Stimulated activated effector memory CD8-positive, alpha-beta T cell treated with anti-CD3 and anti-CD28 coated beads, Interleukin-12 subunit alpha, Interleukin-12 subunit beta, amount 100 ng/mL, for 72 hours (primary cell): Measurements from ENCODE around the gene HSPB7.
"Not testable (repeated sequence)": the region's sequence is repeated elsewhere in the genome, so short reads cannot be mapped to it uniquely, and the experiment has no call there.

ENCODE experiments used
- ATAC-seq: fragments of 150-1000 bp; cut with Tn5 transposase; 2 replicates; pipeline ENCODE4 v1.10.0; 2021
- DNase-seq, 2 donors: peaks; one replicate each; pipeline ENCODE4 v3.0.0; 2021 to 2022; ENCODE audit warnings: low spot score in 2 of 2
- H3K27ac Mint-ChIP-seq: one replicate; pipeline ENCODE4 v1.8.0; 2022; ENCODE audit warnings: mild to moderate bottlenecking, mixed read lengths
- H3K36me3 Mint-ChIP-seq: one replicate; pipeline ENCODE4 v1.8.0; 2022; ENCODE audit warnings: mild to moderate bottlenecking, mixed read lengths
- H3K4me1 Mint-ChIP-seq: one replicate; pipeline ENCODE4 v1.8.0; 2022; ENCODE audit warnings: mixed read lengths
- H3K4me3 Mint-ChIP-seq: one replicate; pipeline ENCODE4 v1.8.0; 2022; ENCODE audit warnings: mild to moderate bottlenecking, mixed read lengths
- H3K9me3 Mint-ChIP-seq: one replicate; pipeline ENCODE4 v1.8.0; 2022; ENCODE audit warnings: mixed read lengths

The HSPB7 gene

DNA sequence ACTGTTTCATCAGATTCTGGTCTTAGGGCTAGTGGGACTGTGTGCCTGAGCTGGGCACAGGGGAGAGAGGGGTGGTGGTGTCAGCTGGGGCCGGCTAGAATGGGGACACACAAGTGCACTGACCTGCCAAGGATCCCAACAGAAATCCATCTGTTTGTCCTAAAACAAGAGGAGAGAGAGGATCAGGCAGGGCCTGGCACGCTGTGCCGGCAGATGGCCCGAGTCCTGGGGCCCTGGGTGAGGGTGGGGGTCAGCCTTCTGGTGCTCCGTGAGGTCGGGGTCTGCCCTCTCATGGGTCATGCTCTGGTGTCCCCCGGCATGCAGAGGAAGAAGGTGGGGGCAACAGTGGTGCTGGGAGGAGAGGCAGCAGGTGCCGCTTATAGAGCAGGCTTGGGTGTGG, 22.0 kb upstream of the HSPB7 start:
- peak overlapping the region; percentile 52 for H3K27ac Mint-ChIP-seq
- ATAC-seq, H3K9me3 Mint-ChIP-seq, H3K4me3 Mint-ChIP-seq, DNase-seq, H3K36me3 Mint-ChIP-seq, H3K4me1 Mint-ChIP-seq: not testable (repeated sequence)

DNA sequence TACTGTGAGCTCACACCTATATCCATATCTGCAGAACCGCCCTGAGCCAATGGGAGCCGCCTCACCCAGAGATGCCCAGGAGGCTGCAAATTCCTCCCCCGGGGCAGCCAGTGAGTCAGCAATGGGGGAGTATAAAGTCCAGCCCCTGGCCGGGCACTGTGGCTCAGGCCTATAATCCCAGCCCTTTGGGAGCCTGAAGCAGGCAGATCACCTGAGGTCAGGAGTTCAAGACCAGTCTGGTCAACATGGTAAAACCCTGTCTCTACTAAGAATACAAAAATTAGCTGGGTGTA, 20.7 kb upstream of the HSPB7 start:
- Mint-ChIP-seq H3K9me3 (no peaks in the 10 kb centered on the region), H3K4me3 (no peak overlapping the region), H3K27ac (no peak overlapping the region), H3K4me1 (no peaks in the 10 kb centered on the region), H3K36me3 (no peaks in the 10 kb centered on the region)
- no peak for ATAC-seq
- DNase-seq: no peak

GRCh38 chr1:16036461-16036860, 18.6 kb upstream of the HSPB7 start:
- H3K36me3 Mint-ChIP-seq: not testable (repeated sequence)

DNA sequence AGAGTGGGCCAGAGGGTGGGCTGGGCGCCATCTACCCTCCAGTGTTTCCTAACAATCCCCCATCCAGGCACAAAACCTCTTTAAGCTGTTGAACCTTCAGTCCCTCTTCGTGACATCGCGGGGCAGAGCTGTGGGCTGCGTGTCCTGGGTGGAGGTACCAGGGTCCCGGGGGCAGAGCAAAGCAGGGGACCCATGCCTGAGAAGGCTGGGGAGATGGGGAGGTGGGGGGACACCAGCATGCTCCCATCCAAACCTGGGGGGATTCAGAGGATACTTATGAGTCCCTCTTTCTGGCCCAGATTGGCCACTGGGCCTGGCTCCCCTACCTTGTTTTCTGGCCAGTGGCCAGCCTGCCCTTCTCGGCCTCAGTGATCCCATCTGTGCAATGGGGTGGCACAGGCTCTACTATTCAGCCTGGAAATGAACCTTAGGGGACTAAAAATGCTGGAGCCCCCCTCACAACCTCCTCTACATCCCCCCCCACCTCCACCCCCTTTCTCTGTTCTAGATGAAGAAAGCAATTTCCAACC, 15.3 kb upstream of the HSPB7 start:
- H3K4me3 Mint-ChIP-seq, H3K9me3 Mint-ChIP-seq, ATAC-seq, H3K36me3 Mint-ChIP-seq, H3K27ac Mint-ChIP-seq, DNase-seq: not testable (repeated sequence)
- peaks cover 12% of the 10 kb centered on the region for H3K4me1 Mint-ChIP-seq

More at GRCh38 chr1:16036461-16036860, 18.6 kb upstream of the HSPB7 start:
- DNase-seq, H3K9me3 Mint-ChIP-seq, H3K4me1 Mint-ChIP-seq, H3K4me3 Mint-ChIP-seq, ATAC-seq, H3K27ac Mint-ChIP-seq: not testable (repeated sequence)

GRCh38 chr1:16032388-16033102, 14.7 kb upstream of the HSPB7 start:
- Mint-ChIP-seq H3K27ac (no peak overlapping the region), H3K36me3 (no peaks in the 10 kb centered on the region), H3K4me1 (peaks cover 16% of the 10 kb centered on the region), H3K4me3 (no peak overlapping the region), H3K9me3 (no peaks in the 10 kb centered on the region)
- ATAC-seq (peak; percentile 71), DNase-seq (peak; percentile 42 to 77)

DNA sequence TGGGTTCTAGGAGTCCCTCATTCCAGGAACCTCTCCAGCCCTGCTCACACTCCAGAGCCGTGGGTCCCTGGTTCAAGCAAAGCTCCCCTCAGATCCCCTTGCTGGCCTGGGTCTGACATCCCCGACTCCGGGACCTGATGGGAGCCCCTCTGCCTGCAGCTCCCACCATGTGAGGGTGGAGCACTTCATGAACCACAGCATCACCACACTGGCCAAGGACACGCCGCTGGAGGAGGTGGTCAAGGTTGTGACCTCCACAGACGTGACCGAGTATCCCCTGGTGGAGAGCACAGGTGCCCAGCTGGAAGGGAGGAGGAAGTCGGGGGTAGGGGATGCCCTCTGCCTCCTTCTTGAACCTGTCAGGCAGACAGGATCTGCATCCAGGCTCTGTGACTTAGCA, 13.7 kb upstream of the HSPB7 start:
- Mint-ChIP-seq H3K4me1 (peaks cover 16% of the 10 kb centered on the region), H3K9me3 (no peaks in the 10 kb centered on the region), H3K4me3 (no peak overlapping the region), H3K36me3 (no peaks in the 10 kb centered on the region), H3K27ac (no peak overlapping the region)
- ATAC-seq: no peak
- no peak for DNase-seq

DNA sequence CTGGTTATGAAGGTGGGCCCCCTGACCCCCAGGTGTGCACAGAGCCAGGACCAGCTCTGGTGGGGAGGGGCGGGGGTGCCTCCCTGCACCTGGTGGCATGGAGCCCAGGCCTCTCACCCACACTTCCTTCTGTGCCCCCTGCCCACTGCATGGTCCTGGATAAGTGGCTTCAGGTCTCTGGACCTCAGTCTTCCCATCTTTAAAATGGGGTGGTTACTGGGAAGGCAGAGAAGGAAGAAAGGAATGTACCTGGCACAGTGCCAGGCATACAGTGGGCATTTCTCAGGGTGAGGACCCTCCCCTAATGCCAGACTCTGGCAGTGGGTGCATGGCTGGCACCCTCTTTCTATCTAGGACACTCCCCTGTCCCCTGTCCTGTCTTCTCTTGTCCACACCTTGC, 11.4 kb upstream of the HSPB7 start:
- H3K36me3 Mint-ChIP-seq: no peaks in the 10 kb centered on the region

GRCh38 chr1:16029003-16029268, 11.1 kb upstream of the HSPB7 start:
- peaks cover 16% of the 10 kb centered on the region for H3K4me1 Mint-ChIP-seq
- H3K4me3 Mint-ChIP-seq, ATAC-seq, H3K36me3 Mint-ChIP-seq, H3K27ac Mint-ChIP-seq, H3K9me3 Mint-ChIP-seq, DNase-seq: not testable (repeated sequence)

More for the DNA sequence above, 11.4 kb upstream of the HSPB7 start:
- ATAC-seq (no peak), DNase-seq (no peak)
- H3K4me3 Mint-ChIP-seq: no peak overlapping the region
- H3K9me3 Mint-ChIP-seq: no peaks in the 10 kb centered on the region
- H3K27ac Mint-ChIP-seq: no peak overlapping the region
- peaks cover 16% of the 10 kb centered on the region for H3K4me1 Mint-ChIP-seq

- H3K36me3 Mint-ChIP-seq: no peaks in the 10 kb centered on the region
- no peak overlapping the region for H3K4me3 Mint-ChIP-seq
- no peaks in the 10 kb centered on the region for H3K9me3 Mint-ChIP-seq
- H3K4me1 Mint-ChIP-seq: peaks cover 16% of the 10 kb centered on the region
- no peak for ATAC-seq
- H3K27ac Mint-ChIP-seq: no peak overlapping the region
- DNase-seq: no peak
These were observed 10.6 kb upstream of the HSPB7 start for GRCh38 chr1:16028237-16029002.

- H3K36me3 Mint-ChIP-seq: no peaks in the 10 kb centered on the region
- no peaks in the 10 kb centered on the region for H3K9me3 Mint-ChIP-seq
- H3K4me3 Mint-ChIP-seq: peak overlapping the region; percentile 9
- H3K4me1 Mint-ChIP-seq: peaks cover 11% of the 10 kb centered on the region
- ATAC-seq (peak; percentile 3), DNase-seq (no peak)
- H3K27ac Mint-ChIP-seq: no peak overlapping the region
These were observed 9.1 kb upstream of the HSPB7 start for GRCh38 chr1:16026723-16027484.

GRCh38 chr1:16026302-16026701, 8.5 kb upstream of the HSPB7 start:
- not testable (repeated sequence) for ATAC-seq, H3K36me3 Mint-ChIP-seq, H3K27ac Mint-ChIP-seq, DNase-seq, H3K4me3 Mint-ChIP-seq, H3K9me3 Mint-ChIP-seq
- peaks cover 11% of the 10 kb centered on the region for H3K4me1 Mint-ChIP-seq

- ATAC-seq (peak; percentile 3), DNase-seq (no peak)
- no peak overlapping the region for H3K27ac Mint-ChIP-seq
- H3K36me3 Mint-ChIP-seq: no peaks in the 10 kb centered on the region
- peaks cover 5% of the 10 kb centered on the region for H3K4me1 Mint-ChIP-seq
- H3K9me3 Mint-ChIP-seq: no peaks in the 10 kb centered on the region
- H3K4me3 Mint-ChIP-seq: no peak overlapping the region
These were observed 5.3 kb upstream of the HSPB7 start for GRCh38 chr1:16023050-16023653.

- H3K9me3 Mint-ChIP-seq: no peaks in the 10 kb centered on the region
- ATAC-seq (no peak), DNase-seq (no peak)
- no peaks in the 10 kb centered on the region for H3K36me3 Mint-ChIP-seq
- no peak overlapping the region for H3K4me3 Mint-ChIP-seq
- no peaks in the 10 kb centered on the region for H3K4me1 Mint-ChIP-seq
- H3K27ac Mint-ChIP-seq: no peak overlapping the region
These were observed 4.5 kb upstream of the HSPB7 start for GRCh38 chr1:16022393-16022792.

DNA sequence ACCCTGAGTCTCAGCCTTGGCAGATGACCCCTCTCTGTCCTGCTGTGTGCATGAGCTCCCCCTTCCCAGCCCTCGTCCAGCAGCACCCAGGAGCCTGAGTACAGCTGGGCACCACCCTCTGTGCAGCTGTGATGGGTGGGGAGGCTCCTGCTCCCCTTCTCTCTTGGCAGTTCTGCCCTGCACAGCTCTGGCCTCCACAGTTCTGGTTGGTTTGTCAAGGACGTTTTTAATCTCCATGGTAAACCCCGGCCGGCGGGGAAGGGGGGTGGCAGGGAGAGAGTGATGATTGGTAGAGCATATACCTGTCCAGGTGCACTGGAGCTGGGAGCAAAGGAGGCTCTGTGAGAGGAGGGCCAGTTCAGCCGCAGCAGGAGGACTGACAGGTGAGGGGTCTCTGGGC, 3.8 kb upstream of the HSPB7 start, which contains the start of gene CLCNKA:
CLCNKA (plus strand) TSS at position 356 of the 400 bp plus-strand sequence. CDS start 584 bp downstream, outside the sequence.
- no peak within 1 kb of the TSS for H3K27ac Mint-ChIP-seq
- no peak for ATAC-seq
- no peaks in the 10 kb centered on the region for H3K9me3 Mint-ChIP-seq
- H3K4me1 Mint-ChIP-seq: no peaks in the 10 kb centered on the region
- DNase-seq: no peak
- H3K36me3 Mint-ChIP-seq: no peaks in the 10 kb centered on the region
- H3K4me3 Mint-ChIP-seq: no peak within 1 kb of the TSS

DNA sequence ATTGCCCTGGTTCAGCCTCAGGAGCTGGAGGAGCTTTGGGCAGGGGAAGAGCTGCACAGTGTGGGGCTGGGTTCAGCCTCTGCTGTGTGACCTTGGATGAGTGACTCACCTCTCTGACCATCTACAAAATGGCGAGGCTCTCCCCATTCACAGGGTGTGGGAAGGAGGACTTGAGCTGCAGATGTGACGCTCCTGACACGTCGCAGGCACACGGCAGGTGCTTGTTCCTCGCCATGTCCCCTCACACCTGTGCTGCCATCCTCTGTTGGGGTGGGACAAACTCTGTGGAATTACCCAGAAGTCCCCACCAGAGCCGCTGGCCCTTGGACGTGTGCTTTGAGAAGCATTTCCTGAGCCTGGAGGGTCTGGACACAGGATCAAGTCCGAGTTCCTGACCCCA, 3.0 kb upstream of the HSPB7 start:
- not testable (repeated sequence) for H3K36me3 Mint-ChIP-seq, H3K4me1 Mint-ChIP-seq, H3K4me3 Mint-ChIP-seq, H3K27ac Mint-ChIP-seq, DNase-seq, H3K9me3 Mint-ChIP-seq, ATAC-seq
